T1000 (cell line): Measurements from ENCODE around the gene FAM222A.

Source experiments
- DNase-seq: peaks from one replicate; lab custom pipeline; 2025; ENCODE audit warnings: mixed read lengths; lab: John Stamatoyannopoulos, UW

FAM222A gene

GRCh38 chr12:109738209-109738608, 24.6 kb downstream of the FAM222A start:
- DNase-seq, result no peak

- DNase-seq, result no peak
Observed at GRCh38 chr12:109738878-109739665, 25.4 kb downstream of the FAM222A start.

- DNase-seq, result no peak
Observed at GRCh38 chr12:109739747-109740693, 26.4 kb downstream of the FAM222A start.

DNA sequence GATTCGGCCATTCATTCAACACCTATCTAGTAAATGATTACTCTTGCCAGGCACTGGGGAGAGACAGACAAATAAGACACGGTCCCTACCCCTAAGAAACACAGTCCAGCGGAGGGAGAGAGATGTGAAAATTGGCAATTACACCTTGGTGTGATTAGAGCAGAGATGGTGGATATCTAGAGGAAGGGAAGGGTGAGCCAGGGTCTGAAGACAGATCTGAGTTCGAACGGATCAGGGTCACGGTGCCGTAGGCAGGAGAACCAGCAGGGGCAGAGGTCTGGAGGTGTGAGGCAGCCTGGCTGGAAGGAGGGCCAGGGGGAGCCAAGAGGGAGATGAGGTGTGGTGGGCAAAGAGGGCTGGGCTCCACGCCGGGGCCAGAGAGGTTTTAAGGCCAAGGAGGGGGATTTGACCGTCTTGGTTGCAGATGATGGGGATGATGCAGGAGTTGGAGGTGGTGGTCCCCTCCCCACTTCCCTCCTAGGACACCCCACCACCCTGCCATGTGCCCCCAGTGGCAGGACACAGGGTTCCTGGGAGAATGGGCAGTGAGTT, 27.1 kb downstream of the FAM222A start:
- DNase-seq, result no peak

GRCh38 chr12:109741286-109741969, 27.8 kb downstream of the FAM222A start:
- DNase-seq, result no peak

DNA sequence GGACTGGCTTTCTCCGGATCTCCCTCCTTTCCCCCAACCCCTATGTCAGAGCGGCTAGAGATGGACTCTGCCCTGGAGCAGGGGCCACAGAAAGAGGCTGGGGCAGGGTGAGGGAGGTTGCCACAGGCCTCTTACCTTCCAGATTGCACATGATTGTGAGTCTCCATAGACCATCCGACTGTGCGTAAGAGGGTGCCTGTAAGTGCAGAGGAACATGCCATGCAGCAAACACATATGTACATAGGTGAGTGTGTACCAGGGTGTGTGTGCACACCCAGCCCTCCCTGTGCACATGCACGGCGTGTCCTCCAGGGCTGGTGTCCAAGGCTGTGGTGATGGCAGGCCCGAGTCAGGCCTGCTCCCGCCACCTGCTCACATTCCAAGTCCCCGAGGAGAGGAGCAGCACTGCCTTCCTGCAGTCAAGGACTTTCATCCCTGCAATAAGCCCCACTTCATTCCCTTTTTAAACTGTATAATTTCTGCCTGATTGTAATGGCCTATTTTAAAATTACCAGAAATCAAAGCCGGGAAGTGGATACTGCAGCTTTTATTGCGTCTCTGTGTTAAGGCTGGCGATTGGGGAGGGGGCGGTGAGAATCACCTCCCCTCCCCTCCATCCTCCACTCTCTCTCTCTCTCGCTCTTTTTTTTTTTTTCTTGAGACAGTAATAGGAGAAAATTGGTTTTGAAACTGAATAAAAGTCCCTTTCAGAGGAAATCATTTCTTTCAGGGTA, 28.5 kb downstream of the FAM222A start:
- DNase-seq, result no peak

DNA sequence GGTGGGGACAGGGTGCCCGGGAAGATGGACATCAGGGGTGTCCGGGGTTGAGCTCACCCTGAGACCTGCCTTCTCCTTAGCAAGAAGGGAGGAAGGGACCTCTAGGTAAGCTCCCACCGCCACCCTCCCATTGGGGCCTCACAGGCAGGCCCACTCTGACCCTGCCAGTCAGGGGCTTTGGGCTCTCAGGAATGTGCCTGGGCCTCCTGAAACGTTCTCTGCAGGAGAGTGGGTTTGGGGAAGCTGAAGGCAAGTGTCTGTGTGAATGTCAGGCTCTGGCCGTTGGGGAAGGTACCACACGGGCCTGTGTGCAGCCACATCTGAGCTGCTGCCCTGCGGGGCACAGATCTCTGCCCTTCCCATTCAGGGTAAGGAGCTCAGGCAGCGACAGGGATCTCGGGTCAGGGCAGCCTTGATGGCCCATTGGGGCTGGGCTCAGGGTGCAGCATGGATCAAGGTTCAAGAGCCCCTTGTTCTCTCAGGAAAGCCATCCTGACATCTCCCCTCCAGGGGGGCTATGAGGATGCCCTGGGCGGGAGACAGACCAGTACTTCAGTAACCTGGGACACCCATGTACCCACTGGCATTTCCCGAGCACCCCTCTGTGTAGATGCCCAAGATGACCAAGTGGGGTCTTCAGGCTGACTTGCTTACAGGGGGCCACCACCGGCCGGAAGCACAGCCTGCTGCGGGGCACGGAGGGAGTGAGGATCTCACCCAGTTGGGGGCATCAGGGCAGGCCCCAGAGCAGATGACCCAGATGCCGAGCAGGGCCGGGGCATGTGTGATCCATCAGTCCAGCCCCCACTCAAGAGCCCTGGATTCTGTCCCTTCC, 29.7 kb downstream of the FAM222A start:
- no peak for DNase-seq

DNA sequence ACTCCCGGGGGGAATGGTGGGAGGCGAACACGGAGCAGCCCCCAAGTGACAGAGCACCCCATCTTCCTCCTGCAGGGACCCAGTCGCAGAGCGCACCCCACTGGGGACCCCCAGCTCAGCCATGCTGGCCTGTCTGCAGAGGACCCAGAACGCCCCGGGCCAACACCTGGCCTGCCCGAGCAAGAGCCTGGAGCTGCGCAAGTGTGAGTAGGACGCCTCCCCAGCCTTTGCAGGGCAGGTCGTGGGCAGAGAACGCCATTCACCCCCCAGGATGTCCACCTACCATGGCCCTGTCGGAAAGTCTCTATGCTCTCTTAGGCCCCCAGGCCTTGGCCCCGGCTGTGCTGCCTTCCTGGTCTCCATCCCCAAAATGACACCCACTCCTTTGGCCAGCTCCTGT, 30.4 kb downstream of the FAM222A start:
- no peak for DNase-seq

DNA sequence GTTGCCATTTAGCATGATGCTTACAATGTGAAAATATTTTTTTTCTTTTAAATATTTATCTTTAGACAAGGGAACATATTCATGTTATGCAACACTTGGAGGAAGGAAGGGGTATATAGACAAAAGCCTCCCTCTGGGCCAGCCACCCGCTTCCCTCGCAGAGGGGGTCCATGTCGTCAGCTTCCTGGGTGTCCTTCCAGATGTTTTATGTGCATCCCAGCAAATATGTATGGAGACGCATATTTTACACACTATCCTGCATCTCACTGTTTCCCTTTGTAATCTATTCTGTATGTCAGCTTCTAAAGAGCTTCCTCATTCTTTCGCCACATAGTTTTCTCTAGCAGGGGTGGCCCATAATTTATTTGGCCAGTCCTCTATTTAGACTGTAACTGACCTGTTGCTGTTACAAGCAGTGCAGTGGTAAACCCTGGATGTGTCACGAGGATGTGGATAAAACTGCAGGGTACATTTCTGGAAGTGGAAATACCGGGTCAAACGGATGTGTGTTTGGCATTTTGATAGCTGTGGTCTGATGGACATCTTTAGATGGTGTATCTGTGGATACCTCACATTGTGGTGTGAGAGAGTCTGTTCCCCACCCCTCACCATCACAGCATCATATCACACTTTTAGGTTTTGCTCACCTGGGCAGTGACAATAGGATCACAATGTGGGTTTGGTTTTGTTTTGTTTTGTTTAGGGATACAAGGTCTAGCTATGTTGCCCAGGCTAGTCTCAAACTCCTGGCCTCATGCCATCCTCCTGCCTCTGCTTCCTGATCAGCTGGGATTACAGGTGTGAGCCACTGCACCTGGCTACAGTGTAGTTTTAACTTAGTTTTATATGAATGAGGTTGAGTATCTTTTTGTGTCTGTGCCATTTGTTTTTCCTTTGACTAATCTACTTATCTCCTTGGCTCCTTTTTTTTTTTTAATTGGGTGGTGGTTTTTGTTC, 31.6 kb downstream of the FAM222A start:
- DNase-seq, result no peak

DNA sequence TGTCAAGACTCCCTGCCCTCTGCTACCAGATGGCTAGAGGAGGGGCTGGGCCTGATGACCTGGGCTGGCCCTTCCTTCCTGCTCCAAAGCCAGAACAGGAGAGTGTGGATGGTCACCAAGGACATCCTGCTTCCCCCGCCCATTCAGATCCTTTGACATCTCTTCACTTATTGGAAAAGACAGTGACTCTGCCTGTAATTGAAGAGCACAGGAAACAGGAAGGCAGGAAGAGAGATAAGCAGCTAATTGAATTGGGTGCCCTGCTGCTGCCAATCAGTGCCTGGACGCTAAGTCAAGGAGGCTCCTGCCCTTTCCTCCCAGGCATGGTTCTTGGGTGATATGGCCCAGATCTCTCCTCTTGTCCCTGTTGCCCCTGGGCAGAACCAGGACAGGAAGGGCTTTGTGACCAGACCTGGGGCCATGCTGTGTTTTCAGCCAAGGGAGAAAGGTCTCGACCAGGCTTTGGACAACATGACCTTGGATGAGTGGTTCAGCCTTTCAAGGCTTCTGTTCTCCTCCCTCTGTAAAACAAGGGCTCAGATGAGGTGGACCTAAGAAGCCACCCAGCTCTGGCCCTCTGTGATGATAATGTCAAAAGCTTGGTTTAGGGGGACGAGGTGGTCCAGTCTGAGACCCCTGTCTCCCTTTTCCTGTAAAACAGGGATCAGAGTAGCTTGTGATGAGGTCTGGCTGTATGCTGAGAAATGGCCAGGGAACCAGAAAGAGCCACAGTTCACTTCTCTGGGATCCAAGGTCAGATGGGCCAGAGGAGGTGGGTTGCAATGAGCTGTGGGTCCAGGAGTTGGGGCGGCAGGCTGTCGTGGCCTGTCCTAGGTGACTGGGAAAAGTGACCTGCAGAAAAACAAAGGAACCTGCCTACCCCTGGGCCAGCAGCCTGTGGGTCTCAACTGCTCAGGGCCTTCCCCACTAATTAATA, 38.8 kb downstream of the FAM222A start:
- no peak for DNase-seq

DNA sequence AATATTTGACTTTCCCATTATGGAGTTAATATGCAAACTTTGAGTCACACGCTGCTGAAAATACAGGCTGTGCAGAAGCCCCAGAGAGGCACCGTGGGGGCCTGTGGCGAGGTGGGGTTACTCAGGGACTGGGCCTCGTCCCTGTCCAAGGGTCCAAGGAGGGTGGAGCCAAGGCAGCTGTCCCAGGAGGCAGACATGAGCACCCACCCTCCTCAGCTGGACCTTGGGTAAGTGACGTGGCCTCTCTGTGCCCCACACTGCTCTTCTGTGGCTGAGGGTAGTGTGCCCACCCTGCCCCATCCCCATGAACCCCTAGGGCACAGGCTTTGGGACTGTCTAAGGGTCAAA, 39.4 kb downstream of the FAM222A start:
- no peak for DNase-seq

- no peak for DNase-seq
Observed at GRCh38 chr12:109753959-109754358, 40.3 kb downstream of the FAM222A start.

- no peak for DNase-seq
Observed at GRCh38 chr12:109756457-109756856, 42.8 kb downstream of the FAM222A start.

- no peak for DNase-seq
Observed at GRCh38 chr12:109757671-109758265, 44.1 kb downstream of the FAM222A start.

DNA sequence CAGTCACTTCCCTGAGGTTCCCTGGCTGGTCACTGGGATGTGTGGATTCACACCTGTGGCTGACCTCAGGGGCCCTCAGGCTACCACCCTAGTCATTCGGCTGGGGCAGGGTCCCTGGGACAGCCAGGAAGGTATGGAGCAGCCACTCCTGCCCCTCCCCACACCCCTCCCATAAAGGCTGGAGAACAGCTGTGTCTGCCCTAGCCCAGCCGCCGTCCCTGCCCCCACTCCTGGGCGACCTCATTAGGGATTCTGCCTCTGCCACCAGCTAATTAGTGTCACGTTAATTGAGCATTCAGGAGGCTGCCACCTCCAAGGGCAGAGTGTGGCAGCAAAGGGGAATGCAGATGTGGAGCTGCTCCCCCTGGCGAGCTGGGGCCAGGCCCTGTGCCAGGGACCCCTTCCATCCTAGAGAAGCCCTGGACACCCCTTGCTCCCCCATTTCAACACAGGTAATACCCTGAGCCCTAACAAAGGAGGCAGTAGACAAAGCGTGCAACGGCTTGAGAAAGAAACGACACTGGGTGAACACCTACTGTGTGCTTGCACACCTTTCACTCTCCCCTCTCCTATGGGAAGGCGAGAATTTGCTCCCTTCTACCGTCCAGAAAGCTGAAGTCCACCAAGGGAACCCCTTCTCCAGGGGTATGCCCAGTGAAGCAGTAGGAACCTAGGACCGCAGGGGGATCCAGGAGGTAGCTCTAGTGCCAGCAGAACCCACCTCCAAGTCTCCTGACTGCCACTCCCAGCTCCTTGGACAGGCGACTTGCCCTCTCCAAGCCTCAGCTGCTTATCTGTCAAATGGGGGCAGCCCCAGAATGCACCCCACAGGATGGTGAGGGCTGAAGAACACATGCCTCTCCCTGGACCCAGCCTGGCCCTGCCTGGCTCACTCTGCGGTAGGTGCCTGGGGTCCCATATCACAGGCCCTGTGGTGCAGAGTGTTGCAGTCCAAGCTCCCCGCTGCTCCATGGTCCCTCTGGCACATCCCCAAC, 45.1 kb downstream of the FAM222A start:
- DNase-seq, result no peak

DNA sequence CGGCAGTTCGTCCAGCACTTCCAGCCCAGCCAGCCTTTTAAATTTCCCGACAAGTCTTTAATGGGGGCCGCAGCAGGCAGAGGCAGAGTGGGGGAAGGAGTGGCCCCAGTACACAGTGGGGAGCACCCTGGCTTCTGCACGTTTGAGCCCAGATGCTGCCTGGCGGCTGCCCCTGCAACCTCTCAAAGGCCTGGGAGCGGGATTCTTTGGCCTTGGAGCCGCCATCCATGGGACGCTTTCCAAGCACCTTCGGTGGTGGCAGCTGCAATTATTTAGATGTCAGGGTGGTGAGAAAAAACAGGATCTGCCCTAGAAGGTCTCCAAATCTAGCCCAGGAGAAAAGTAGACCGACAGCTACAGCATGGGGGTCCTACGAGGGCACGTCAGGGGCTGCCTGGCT, 46.0 kb downstream of the FAM222A start:
- no peak for DNase-seq
